WTC11 (cell line): Measurements from ENCODE around the gene CFH. TPM values are rescaled to one million over a fixed set of nuclear protein-coding genes. Genes with fewer than 3 reads are reported as not detected.

Source experiments
- ATAC-seq: fragments of 200-7000 bp; cut with Tn5 transposase; 2 replicates; pipeline ENCODE4 v1.10.0; 2021; ENCODE audit warnings: mild to moderate bottlenecking, moderate library complexity
- CTCF ChIA-PET: fragments of 300-600 bp; sonication (Branson Sonifier 250); formaldehyde crosslinking; loops from one replicate; lab custom pipeline; 2021; ENCODE audit warnings: antibody characterized with exemption; lab: Charles Lee
- POLR2A ChIA-PET: fragments of 350-600 bp; sonication (Branson Sonifier 250); formaldehyde crosslinking; loops from one replicate; lab custom pipeline; 2021; ENCODE audit warnings: antibody characterized with exemption; lab: Charles Lee
- DNase-seq: peaks from one replicate; pipeline ENCODE4 v3.0.0; 2021; ENCODE audit warnings: low spot score
- H3K27ac Mint-ChIP-seq: 2 replicates; pipeline ENCODE4 v1.8.0; 2021; ENCODE audit warnings: mixed read lengths
- H3K27me3 Mint-ChIP-seq: 2 replicates; pipeline ENCODE4 v1.8.0; 2021; ENCODE audit warnings: low read depth, mild to moderate bottlenecking, moderate library complexity, mixed read lengths
- H3K36me3 Mint-ChIP-seq: 2 replicates; pipeline ENCODE4 v1.8.0; 2021; ENCODE audit warnings: mixed read lengths
- H3K4me1 Mint-ChIP-seq: 2 replicates; pipeline ENCODE4 v1.8.0; 2022; ENCODE audit warnings: mixed read lengths
- H3K4me3 Mint-ChIP-seq: 2 replicates; pipeline ENCODE4 v1.8.0; 2021; ENCODE audit warnings: mild to moderate bottlenecking, moderate library complexity, mixed read lengths
- H3K9me3 Mint-ChIP-seq: 2 replicates; pipeline ENCODE4 v1.8.0; 2021; ENCODE audit warnings: mixed read lengths
- AR ChIP-seq: fragments of 250-450 bp; sonication (Bioruptor Pico); IDR thresholded peaks from 2 replicates; pipeline ENCODE4 v1.9.0; 2021; ENCODE audit warnings: mild to moderate bottlenecking
- ATF6 ChIP-seq: sonication (generic); formaldehyde crosslinking; IDR thresholded peaks from 2 replicates; pipeline ENCODE4 v1.8.1; 2023; ENCODE audit warnings: mild to moderate bottlenecking, missing genetic modification reagents
- CDX4 ChIP-seq: fragments of 250-450 bp; sonication (Bioruptor Pico); IDR thresholded peaks from 2 replicates; pipeline ENCODE4 v1.9.0; 2021; ENCODE audit warnings: moderate library complexity, mild to moderate bottlenecking, inconsistent platforms, borderline replicate concordance
- FOXK1 ChIP-seq: sonication (generic); formaldehyde crosslinking; IDR thresholded peaks from 2 replicates; pipeline ENCODE4 v1.8.0; 2022; ENCODE audit warnings: mild to moderate bottlenecking, moderate library complexity, missing genetic modification reagents
- GABPB1 ChIP-seq: sonication (generic); formaldehyde crosslinking; IDR thresholded peaks from 2 replicates; pipeline ENCODE4 v1.8.1; 2023; ENCODE audit warnings: mild to moderate bottlenecking, missing genetic modification reagents
- HMGA2 ChIP-seq: fragments of 250-450 bp; sonication (Bioruptor Pico); IDR thresholded peaks from 2 replicates; pipeline ENCODE4 v1.4.0; 2021; ENCODE audit warnings: mild to moderate bottlenecking, moderate library complexity
- IRF1 ChIP-seq: sonication (generic); formaldehyde crosslinking; IDR thresholded peaks from 2 replicates; pipeline ENCODE4 v1.8.0; 2023; ENCODE audit warnings: missing genetic modification reagents
- MYBL2 ChIP-seq: sonication (generic); formaldehyde crosslinking; IDR thresholded peaks from 2 replicates; pipeline ENCODE4 v1.8.1; 2023; ENCODE audit warnings: mild to moderate bottlenecking, moderate library complexity, missing genetic modification reagents
- NFATC4 ChIP-seq: fragments of 250-450 bp; sonication (Bioruptor Pico); IDR thresholded peaks from 2 replicates; pipeline ENCODE4 v1.9.0; 2021; ENCODE audit warnings: mild to moderate bottlenecking
- NFYB ChIP-seq: sonication (generic); formaldehyde crosslinking; conservative IDR thresholded peaks from 2 replicates; pipeline ENCODE4 v1.8.0; 2022; ENCODE audit warnings: low read depth, missing genetic modification reagents
- PRRX2 ChIP-seq: fragments of 250-450 bp; sonication (Bioruptor Pico); IDR thresholded peaks from 2 replicates; pipeline ENCODE4 v1.8.0; 2021; ENCODE audit warnings: mild to moderate bottlenecking
- RELA ChIP-seq: sonication (generic); formaldehyde crosslinking; IDR thresholded peaks from 2 replicates; pipeline ENCODE4 v1.8.1; 2022; ENCODE audit warnings: missing genetic modification reagents, mild to moderate bottlenecking, borderline replicate concordance
- SMAD3 ChIP-seq: sonication (generic); formaldehyde crosslinking; IDR thresholded peaks from 2 replicates; pipeline ENCODE4 v1.8.0; 2022; ENCODE audit warnings: missing genetic modification reagents, mild to moderate bottlenecking, borderline replicate concordance
- SOX15 ChIP-seq: fragments of 250-450 bp; sonication (Bioruptor Pico); IDR thresholded peaks from 2 replicates; pipeline ENCODE4 v1.9.0; 2021; ENCODE audit warnings: mild to moderate bottlenecking
- TEAD1 ChIP-seq: sonication (generic); formaldehyde crosslinking; IDR thresholded peaks from 2 replicates; pipeline ENCODE4 v1.8.0; 2022; ENCODE audit warnings: mild to moderate bottlenecking, missing genetic modification reagents
- ZNF121 ChIP-seq: sonication (generic); formaldehyde crosslinking; IDR thresholded peaks from 2 replicates; pipeline ENCODE4 v1.8.0; 2023; ENCODE audit warnings: missing genetic modification reagents
- ZNF263 ChIP-seq: sonication (generic); formaldehyde crosslinking; IDR thresholded peaks from 2 replicates; pipeline ENCODE4 v1.8.1; 2022; ENCODE audit warnings: low read depth, mild to moderate bottlenecking, moderate library complexity, missing genetic modification reagents
- ZNF423 ChIP-seq: fragments of 250-450 bp; sonication (Bioruptor Pico); IDR thresholded peaks from 2 replicates; pipeline ENCODE4 v2.1.2; 2022; ENCODE audit warnings: mild to moderate bottlenecking, moderate library complexity
- ZNF671 ChIP-seq: fragments of 250-450 bp; sonication (Bioruptor Pico); IDR thresholded peaks from 2 replicates; pipeline ENCODE4 v1.8.0; 2021; ENCODE audit warnings: mild to moderate bottlenecking
- total RNA-seq: library from RNA; stranded (reverse); gene quantifications from 3 replicates; pipeline ENCODE4 v1.2.3, GENCODE V29; 2021
- TF ChIP-seq, protein P1 (sequence below): sonication (generic); formaldehyde crosslinking; IDR thresholded peaks from 2 replicates; pipeline ENCODE4 v1.8.1; 2022; ENCODE audit warnings: mild to moderate bottlenecking, missing genetic modification reagents, moderate library complexity, borderline replicate concordance
- TF ChIP-seq, protein P2 (sequence below): sonication (generic); formaldehyde crosslinking; IDR thresholded peaks from 2 replicates; pipeline ENCODE4 v1.8.1; 2022; ENCODE audit warnings: low read depth, mild to moderate bottlenecking, moderate library complexity, missing genetic modification reagents, borderline replicate concordance
- TF ChIP-seq, protein P3 (sequence below): sonication (generic); formaldehyde crosslinking; IDR thresholded peaks from 2 replicates; pipeline ENCODE4 v1.8.0; 2022; ENCODE audit warnings: mild to moderate bottlenecking, missing genetic modification reagents
- TF ChIP-seq, protein P4 (sequence below): sonication (generic); formaldehyde crosslinking; IDR thresholded peaks from 2 replicates; pipeline ENCODE4 v1.8.0; 2022; ENCODE audit warnings: mild to moderate bottlenecking, missing genetic modification reagents

Gene CFH
- total RNA-seq, 1 experiment from 2014 or later: 0.17 TPM

DNA sequence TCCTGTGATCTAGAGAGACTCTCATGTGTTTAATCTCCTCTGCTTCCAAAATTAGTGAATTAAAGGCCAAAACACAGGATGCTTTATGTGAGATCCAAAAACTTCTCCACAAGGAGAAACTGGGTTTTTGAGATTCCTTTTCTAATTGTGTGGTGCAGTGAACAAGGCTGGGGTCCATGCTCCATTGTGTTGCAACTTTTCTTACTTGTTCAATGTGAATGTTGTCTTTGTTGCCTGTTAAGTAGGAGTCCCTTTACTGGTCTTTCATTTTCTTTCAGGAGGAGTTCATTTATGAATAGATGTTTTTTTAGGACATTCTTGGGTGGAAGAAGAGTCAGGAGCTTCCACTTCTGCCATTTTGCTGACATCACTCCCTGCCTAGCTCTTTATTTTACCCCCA, 82.2 kb downstream of the CFH start:
- CTCF ChIA-PET: no interaction called here
- DNase-seq: no peak
- Mint-ChIP-seq H3K36me3 (peaks cover 12% of the 10 kb centered on the region), H3K9me3 (peaks cover 27% of the 10 kb centered on the region), H3K27ac (no peak overlapping the region), H3K4me3 (no peak overlapping the region), H3K4me1 (0 out of 2 replicates have a peak, but pooled peaks cover 5% of the 10 kb centered on the region), H3K27me3 (no peaks in the 10 kb centered on the region)
- no peak for TF ChIP-seq MYBL2 (CRISPR knock-in tag)
- no peak for TF ChIP-seq ZNF671 (CRISPR knock-in tag)
- no peak for TF ChIP-seq ZNF263
- TF ChIP-seq IRF1: no peak
- no peak for TF ChIP-seq PRRX2 (CRISPR knock-in tag)
- no peak for TF ChIP-seq HMGA2
- TF ChIP-seq CDX4 (CRISPR knock-in tag): no peak
- TF ChIP-seq RELA (CRISPR knock-in tag): no peak
- no peak for TF ChIP-seq AR (CRISPR knock-in tag)
- TF ChIP-seq ZNF121 (CRISPR knock-in tag): no peak
- no peak for TF ChIP-seq SMAD3 (CRISPR knock-in tag)
- TF ChIP-seq NFYB (CRISPR knock-in tag): no peak
- no peak for TF ChIP-seq ATF6 (CRISPR knock-in tag)
- no peak for ATAC-seq
- POLR2A ChIA-PET: no interaction called here

DNA sequence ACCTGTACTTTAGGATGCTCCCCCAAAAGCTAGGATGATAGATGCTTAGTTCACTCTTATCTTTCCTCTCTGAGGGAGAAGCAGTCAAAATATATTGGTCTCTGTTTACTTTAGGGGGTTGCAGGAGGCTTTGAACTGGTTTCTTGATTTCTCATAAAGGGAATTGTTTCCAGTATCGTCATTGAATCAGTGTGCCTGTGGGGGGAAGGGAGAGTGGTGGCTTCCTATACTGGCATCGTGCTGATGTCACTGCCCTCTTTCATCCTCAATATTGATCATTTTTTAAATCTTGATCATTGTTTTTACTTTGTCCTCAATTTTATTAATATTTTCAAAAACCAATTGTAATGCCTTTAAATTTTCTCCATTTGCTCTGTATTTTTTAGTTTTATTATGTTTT, 82.6 kb downstream of the CFH start:
- ATAC-seq: no peak

More for the DNA sequence above, 82.6 kb downstream of the CFH start:
- H3K9me3 Mint-ChIP-seq: peaks cover 31% of the 10 kb centered on the region
- CTCF ChIA-PET: no interaction called here
- TF ChIP-seq NFATC4 (no peak), FOXK1 (no peak), GABPB1 (CRISPR knock-in tag) (no peak), SOX15 (no peak), TEAD1 (CRISPR knock-in tag) (no peak), ZNF423 (CRISPR knock-in tag) (no peak)
- TF ChIP-seq, protein P1, sequence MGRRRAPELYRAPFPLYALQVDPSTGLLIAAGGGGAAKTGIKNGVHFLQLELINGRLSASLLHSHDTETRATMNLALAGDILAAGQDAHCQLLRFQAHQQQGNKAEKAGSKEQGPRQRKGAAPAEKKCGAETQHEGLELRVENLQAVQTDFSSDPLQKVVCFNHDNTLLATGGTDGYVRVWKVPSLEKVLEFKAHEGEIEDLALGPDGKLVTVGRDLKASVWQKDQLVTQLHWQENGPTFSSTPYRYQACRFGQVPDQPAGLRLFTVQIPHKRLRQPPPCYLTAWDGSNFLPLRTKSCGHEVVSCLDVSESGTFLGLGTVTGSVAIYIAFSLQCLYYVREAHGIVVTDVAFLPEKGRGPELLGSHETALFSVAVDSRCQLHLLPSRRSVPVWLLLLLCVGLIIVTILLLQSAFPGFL (CRISPR knock-in tag): no peak
- TF ChIP-seq, protein P2, sequence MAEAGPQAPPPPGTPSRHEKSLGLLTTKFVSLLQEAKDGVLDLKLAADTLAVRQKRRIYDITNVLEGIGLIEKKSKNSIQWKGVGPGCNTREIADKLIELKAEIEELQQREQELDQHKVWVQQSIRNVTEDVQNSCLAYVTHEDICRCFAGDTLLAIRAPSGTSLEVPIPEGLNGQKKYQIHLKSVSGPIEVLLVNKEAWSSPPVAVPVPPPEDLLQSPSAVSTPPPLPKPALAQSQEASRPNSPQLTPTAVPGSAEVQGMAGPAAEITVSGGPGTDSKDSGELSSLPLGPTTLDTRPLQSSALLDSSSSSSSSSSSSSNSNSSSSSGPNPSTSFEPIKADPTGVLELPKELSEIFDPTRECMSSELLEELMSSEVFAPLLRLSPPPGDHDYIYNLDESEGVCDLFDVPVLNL (CRISPR knock-in tag): no peak
- TF ChIP-seq, protein P3, sequence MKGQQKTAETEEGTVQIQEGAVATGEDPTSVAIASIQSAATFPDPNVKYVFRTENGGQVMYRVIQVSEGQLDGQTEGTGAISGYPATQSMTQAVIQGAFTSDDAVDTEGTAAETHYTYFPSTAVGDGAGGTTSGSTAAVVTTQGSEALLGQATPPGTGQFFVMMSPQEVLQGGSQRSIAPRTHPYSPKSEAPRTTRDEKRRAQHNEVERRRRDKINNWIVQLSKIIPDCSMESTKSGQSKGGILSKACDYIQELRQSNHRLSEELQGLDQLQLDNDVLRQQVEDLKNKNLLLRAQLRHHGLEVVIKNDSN (CRISPR knock-in tag): no peak
- TF ChIP-seq, protein P4, sequence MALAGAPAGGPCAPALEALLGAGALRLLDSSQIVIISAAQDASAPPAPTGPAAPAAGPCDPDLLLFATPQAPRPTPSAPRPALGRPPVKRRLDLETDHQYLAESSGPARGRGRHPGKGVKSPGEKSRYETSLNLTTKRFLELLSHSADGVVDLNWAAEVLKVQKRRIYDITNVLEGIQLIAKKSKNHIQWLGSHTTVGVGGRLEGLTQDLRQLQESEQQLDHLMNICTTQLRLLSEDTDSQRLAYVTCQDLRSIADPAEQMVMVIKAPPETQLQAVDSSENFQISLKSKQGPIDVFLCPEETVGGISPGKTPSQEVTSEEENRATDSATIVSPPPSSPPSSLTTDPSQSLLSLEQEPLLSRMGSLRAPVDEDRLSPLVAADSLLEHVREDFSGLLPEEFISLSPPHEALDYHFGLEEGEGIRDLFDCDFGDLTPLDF (CRISPR knock-in tag): no peak
- H3K4me1 Mint-ChIP-seq: 0 out of 2 replicates have a peak, but pooled peaks cover 5% of the 10 kb centered on the region
- no peaks in the 10 kb centered on the region for H3K27me3 Mint-ChIP-seq
- H3K36me3 Mint-ChIP-seq: peaks cover 15% of the 10 kb centered on the region
- no peak overlapping the region for H3K27ac Mint-ChIP-seq
- no peak overlapping the region for H3K4me3 Mint-ChIP-seq
- POLR2A ChIA-PET: no interaction called here
- no peak for DNase-seq
